Activated T-cell treated with anti-CD3 and anti-CD28 coated beads for 1 hour (primary cell): ENCODE data around the gene ZNF763.
A peak's percentile ranks its signal among the peaks of the same experiment; 100 is the strongest.
"Not testable (repeated sequence)": the region's sequence is repeated elsewhere in the genome, so short reads cannot be mapped to it uniquely, and the experiment has no call there.

Source experiments
- DNase-seq: peaks from one replicate; pipeline ENCODE4 v3.0.0-alpha.2; 2020; ENCODE audit warnings: low read depth

The ZNF763 gene

DNA sequence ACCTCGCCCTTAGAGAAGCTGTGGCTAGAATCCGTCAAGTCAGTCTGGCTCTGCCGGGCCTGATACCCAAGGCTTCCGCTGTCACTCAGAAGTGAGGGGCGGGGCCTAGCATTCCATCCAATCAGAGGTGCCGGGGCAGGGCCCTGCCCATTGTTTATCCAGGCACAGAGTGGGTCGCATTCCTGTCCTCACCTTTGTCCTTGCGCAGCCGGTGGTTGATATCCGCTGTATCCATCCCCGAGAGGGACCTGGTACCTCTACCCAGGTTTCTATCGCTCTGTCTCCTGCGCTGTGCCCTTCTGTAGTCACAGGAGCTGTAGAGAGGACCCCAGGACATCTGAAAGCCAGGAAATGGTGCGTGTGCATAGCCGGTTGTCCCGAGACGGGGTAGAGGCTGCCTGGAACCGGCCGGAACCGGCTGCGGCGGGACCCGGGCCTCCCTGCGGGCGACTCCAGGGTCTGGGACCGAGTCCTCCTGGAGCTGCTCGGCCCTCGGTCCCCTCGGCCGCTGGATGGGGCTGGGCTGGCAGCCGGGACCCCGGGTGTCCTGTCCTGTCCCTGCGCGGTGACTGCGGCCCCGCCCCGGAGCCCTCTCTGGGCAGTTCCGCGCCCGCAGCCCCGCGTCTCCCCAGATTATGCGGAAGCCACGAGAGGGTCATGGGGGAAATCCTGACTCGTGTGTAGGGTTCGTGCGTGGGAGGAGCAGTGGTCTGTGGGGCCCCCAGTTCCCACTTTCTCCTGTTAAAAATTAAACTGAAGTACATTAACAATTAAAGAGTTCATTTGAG, at the start of gene ZNF763:
ZNF763 (plus strand) TSS at position 183 of the 788 bp plus-strand sequence; CDS start at position 352, 169 bp downstream.
- DNase-seq, result peak; percentile 85

DNA sequence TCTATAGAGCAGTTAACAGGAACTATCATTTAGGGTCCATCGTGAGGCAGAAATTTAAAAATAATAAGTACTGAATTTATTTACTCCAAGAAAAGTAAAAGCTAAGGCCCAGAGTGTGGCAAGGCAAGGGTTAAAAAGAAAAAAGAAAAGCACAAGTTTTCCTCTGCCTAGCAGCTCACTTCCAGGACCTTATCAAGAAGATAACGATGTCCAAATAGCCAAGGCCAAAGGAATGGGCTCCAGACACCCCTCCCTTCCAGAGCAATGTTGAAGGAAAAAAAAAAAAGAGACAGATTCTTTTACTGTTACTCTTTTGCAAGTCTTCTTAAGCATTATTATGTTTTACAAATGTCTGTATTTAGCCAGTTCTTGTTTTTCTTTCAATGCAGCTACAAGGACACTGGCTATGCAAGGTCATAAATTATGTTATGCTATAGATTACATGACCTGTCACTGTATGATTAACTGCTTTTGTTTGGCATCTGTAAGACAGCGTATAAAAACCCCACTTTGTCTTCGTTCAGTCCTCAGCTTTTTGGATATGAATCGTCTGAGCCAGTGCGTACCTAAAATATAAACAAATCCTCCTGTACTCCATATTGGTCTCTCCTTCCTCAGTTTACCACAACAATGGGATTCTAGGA, 42.9 kb upstream of the ZNF763 start:
- DNase-seq, result no peak

DNA sequence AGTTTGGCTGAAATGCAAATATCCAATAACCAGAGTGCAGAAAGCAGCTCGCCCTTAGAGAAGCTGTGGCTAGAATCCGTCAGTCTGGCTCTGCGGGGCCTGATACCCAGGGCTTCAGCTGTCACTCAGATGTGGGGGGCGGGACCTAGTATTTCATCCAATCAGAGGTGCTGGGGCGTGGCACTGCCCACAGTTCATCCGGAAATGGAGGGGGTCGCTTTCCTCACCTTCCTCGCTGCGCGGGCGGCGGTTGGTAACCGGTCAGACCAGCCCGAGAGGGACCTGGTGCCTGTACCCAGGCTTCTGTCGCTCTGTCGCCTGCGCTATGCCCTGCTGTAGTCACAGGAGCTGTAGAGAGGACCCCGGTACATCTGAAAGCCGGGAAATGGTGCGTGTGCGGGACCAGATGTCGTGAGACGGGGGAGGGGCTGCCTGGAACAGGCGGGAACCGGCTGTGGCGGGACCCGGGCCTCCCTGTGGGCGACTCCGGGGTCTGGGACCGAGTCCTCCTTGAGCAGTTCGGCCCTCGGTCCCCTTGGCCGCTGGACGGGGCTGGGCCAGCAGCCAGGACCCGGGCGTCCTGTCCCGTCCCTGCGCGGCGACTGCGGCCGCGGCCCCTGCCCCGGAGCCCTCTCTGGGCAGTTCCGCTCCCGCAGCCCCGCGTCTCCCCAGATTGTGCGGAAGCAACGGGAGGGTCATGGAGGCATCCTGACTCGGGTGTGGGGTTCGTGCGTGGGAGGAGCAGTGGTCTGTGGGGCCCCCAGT, 39.8 kb upstream of the ZNF763 start, which contains the start of gene ZNF700:
ZNF700 (plus strand) TSS at position 222 of the 765 bp plus-strand sequence; CDS start at position 326, 104 bp downstream.
- peak; percentile 87 for DNase-seq

DNA sequence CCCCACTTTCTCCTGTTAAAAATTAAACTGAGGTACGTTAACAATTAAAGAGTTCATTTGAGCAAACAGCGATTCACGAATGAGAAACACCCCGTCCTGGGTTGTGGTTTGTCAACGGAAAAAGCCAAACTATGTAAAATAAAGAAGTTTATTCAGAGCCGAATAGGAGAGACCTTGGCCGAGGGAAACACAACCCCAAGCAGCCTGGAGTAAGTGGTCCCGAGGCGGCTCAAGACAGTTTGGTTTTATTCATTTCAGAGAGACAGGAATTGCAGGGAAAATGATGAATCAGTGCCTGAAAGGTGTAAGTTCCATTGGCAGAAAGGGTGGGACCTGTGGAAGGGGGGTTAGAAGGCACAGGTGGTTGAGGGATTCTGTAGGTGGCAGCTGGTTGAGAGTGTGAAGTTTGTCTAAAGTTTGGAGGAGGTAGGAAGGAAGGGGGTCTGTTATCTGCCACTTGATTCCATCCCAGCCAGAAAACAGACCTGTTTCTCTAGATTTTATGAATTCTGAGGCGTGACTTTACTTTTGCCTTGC, 39.1 kb upstream of the ZNF763 start:
- DNase-seq, result not testable (repeated sequence)

DNA sequence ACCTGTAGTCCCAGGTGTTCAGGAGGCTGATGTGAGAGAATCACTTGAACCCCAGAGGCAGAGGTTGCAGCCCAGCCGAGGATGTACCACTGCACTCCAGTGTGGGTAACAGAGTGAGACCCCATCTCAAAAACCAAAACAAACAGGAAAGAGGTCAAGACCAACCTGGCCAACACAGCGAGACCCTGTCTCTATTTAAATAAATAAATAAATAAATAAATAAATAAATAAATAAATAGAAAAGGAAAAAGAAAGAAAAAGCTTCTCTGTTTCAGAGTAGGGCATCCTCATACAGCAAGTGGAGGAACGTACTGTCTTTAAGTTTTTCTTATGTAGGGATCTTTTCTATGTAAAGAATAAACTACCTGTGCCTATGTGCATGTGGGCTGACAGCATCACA, 37.6 kb upstream of the ZNF763 start:
- DNase-seq, result no peak

DNA sequence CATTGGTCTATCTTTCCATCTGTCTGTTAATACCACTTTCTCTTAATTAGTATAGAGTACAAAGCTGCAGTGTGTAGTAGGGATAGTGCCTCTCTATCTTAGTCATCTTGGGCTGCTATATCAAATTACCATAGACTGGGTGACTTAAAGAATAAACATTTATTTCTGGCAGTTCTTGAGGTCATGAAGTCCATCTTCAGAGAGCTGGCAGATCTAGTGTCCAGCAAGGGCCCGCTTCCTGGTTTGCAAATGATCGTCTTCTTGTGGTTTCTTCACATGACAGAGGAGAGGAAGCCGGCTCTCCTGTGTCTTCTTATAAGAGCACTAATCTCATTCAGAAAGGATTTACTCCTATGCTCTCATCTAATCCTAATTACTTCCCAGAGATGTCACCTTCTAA, 33.8 kb upstream of the ZNF763 start:
- no peak for DNase-seq

DNA sequence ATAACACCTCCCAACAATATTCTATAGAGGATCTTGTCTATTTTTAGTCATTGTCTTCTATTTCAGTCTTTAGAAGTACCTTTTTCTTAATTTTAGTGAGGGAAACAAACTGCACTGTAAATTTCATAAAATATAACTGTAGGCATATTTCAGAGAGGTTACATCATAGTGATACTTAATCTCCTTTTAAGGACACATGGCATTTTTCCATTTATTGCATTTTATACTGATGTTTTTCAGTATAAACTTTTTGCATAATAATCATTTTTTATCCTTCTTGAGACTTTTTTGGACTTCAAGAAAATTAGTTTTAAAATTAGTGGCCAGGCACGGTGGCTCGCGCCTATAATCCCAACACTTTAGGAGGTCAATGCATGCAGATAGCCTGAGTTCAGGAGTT, 33.3 kb upstream of the ZNF763 start:
- DNase-seq, result no peak

DNA sequence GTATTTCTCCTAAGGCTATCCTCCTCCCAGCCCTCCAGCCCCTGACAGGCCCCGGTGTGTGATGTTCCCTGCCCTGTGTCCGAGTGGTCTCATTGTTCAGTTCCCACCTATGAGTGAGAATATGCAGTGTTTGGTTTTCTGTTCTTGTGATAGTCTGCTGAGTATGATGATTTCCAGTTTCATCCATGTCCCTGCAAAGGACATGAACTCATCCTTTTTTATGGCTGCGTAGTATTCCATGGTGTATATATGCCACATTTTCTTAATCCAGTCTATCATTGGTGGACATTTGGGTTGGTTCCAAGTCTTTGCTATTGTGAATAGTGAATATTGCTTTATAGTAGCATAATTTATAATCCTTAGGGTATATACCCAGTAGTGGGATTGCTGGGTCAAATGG, 29.0 kb upstream of the ZNF763 start:
- not testable (repeated sequence) for DNase-seq

DNA sequence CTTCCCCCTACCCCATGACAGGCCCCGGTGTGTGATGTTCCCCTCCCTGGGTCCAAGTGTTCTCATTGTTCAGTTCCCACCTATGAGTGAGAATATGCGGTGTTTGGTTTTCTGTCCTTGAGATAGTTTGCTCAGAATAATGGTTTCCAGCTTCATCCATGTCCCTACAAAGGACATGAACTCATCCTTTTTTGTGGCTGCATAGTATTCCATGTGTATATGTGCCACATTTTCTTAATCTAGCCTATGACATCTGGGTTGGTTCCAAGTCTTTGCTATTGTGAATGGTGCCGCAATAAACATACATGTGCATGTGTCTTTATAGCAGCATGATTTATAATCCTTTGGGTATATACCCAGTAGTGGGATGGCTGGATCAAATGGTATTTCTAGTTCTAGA, 26.5 kb upstream of the ZNF763 start:
- DNase-seq, result not testable (repeated sequence)

DNA sequence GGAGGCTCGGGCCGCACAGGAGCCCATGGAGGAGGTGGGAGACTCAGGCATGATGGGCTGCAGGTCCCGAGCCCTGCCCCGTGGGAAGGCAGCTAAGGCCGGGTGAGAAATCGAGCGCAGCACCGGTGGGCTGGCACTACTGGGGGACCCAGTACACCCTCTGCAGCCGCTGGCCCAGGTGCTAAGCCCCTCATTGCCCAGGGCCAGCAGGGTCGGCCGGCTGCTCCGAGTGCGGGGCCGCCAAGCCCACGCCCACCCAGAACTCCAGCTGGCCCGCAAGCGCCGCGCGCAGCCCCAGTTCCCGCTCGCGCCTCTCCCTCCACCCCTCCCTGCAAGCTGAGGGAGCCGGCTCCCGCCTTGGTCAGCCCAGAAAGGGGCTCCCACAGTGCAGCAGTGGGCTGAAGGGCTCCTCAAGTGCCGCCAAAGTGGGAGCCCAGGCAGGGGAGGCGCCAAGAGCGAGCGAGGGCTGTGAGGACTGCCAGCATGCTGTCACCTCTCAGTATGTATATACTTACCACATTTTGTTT, 23.4 kb upstream of the ZNF763 start:
- DNase-seq, result not testable (repeated sequence)

DNA sequence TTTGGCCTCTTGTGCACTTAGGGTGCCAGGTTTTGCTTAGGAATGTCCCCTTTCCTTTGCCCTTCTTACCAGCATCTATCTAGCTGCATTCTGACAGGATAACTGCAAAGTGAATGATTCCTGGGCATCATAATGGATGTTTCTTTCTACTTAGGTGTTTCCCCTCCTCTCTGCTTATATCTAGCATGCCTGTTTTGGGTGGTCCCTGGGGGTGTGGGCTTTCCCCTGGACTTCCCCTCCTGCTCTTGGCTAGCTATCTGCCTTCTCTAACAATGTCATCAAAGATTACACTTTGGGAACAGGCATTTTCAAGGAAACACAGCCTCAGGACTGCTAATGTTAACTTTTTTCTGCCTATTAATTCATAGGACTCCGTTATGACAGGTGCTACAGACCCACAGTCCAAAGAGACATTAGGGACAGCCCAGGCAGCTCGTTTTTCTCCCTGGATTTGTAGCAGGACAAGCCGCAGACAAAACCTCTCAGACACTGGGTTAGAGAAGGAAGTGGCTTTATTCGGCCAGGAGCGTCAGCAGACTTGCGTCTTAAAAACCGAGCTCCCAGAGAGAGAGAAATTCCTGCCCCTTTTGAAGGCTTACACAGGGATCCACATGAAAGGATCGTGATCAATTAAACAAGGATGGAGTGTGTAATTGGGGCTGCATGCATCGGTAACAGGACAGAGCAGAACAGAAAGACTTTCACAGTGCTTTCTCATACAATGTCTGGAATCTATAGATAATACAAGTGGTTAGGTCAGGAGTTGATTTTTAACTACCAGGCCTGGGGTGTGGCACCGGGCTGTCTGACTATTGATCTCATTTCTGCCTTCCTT, 22.6 kb upstream of the ZNF763 start:
- DNase-seq, result no peak

DNA sequence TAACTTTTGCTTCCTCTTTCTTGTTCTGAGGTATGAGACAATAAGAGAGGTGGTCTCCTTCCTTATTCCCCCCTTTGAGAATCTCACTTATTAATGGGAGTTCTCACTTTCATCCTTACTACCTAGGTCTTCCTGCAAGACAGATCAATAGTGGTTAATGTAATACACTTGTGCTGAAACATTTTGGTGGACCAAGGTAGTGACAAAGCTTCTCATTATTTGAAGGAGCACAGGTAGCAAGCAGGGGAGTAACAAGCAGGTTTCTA, 22.1 kb upstream of the ZNF763 start:
- DNase-seq, result no peak

DNA sequence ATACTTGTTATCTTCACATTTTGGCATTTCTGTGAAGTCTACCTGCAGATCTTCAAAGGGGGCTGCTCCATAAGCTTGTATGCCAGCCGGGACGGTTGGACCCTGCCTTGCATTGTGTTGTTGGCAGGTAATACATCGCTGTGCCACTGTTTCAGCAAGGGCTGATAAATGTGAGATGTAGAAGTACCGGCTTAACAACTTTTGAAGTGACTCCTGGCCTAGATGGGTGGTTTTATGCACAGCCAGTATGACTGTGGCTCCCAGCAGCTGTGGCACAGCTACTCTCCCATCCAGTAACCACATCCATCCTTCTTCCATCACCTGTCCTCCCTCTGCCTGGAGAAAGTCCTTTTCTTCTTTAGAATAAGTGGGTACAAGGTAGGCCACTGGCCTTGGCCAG, 20.2 kb upstream of the ZNF763 start:
- DNase-seq, result no peak

DNA sequence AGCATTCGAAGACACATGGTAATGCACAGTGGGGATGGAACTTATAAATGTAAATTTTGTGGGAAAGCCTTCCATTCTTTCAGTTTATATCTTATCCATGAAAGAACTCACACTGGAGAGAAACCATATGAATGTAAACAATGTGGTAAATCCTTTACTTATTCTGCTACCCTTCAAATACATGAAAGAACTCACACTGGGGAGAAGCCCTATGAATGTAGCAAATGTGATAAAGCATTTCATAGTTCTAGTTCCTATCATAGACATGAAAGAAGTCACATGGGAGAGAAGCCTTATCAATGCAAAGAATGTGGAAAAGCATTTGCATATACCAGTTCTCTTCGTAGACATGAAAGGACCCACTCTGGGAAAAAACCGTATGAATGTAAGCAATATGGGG, 16.2 kb upstream of the ZNF763 start:
- no peak for DNase-seq

DNA sequence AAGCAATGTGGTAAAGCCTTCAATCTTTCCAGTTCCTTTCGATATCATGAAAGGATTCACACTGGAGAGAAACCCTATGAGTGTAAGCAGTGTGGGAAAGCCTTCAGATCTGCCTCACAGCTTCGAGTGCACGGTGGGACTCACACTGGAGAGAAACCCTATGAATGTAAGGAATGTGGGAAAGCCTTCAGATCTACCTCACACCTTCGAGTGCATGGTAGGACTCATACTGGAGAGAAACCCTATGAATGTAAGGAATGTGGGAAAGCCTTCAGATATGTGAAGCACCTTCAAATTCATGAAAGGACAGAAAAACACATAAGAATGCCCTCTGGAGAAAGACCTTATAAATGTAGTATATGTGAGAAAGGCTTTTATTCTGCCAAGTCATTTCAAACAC, 15.6 kb upstream of the ZNF763 start:
- DNase-seq, result no peak

DNA sequence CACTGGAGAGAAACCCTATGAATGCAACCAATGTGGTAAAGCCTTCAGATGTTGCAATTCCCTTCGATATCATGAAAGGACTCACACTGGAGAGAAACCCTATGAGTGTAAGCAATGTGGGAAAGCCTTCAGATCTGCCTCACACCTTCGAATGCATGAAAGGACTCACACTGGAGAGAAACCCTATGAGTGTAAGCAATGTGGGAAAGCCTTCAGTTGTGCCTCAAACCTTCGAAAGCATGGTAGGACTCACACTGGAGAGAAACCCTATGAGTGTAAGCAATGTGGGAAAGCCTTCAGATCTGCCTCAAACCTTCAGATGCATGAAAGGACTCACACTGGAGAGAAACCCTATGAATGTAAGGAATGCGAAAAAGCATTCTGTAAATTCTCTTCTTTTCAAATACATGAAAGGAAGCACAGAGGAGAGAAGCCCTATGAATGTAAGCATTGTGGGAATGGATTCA, 15.2 kb upstream of the ZNF763 start:
- not testable (repeated sequence) for DNase-seq

DNA sequence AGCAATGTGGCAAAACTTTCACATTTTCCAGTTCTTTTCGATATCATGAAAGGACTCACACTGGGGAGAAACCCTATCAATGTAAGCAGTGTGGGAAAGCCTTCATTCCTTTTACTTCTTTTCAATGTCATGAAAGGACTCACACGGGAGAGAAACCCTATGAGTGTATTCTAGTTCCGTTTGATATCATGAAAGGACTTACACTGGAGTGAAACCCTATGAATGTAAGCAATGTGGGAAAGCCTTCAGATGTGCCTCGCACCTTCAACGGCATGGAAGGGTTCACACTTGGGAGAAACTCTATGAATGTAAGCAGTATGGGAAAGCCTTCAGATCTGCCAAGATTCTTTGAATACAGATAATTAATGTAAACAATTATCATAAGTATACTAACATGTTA, 14.5 kb upstream of the ZNF763 start:
- no peak for DNase-seq

DNA sequence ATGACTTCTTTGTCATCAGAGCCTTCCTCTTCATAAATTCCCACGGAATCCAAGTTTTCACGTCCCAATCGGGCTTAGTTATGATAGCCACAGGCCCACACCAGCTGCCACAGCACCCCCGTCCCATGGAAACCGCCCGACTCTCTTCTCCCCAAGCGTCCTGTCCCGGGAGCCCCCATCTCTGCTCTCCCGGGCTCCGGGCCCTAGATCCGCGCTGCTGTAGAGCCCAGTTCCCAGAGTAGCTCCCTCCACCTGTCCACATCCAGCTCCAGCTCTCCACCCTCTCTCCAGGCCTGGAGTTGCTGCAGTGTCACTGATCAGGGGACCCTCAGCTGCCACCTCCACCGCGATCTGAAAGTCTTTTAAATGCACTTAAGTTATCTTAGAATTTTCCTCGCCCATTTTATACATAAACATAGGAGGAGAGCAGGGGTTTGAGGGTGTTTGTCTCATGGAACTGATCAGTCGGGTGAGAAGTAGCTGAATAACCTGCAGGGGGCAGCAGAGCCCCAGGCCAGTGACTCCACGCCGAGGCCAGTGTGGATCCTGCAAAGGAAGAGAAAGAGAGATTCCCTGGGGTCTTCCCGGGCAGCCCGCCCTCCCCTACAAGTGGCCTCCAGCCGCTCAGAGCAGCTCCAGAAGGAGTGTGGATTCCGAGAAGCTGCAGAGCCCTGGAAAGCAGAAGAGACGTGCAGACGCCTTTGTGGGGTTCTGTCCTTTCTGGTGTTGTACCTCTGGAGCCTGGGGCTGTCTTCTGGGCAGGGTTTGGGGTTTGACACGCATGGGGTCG, 1.1 kb upstream of the ZNF763 start:
- peak; percentile 73 for DNase-seq

DNA sequence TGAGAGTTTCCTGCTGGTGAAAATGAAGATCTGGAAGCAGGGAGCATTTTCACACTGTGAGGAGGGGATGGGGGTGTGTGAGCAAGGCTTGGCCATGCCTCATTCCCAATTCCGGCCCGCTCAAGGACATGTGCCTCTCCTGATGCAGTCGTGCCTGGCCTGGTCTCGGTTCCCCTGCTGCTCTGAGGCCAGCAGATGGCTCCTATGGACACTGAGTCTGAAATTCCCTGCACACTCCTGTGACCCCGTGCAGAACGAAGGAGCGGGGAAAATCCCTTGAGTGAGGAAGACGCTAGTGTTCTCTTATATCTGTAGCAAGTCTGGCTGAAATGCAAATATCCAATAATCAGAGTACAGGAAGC, 363 bp upstream of the ZNF763 start:
- DNase-seq, result no peak

DNA sequence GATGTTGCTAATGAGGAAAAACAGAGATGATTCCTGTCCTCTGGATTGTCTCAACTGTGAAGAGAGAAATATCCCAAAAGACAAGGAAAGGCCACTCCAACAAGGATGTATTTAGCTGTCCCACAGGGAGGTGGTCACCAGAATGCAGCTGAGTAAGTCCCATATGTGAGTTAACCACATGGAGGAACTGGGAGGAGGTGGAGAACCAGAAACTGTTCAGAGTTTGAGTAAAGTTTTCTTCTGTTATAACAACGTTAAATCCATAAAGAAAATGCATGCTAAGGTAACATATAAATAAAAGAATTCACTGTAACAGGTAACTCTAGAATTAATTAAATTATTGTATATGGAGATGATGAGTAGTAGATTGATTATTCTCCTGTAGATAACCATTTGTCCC, 5.3 kb downstream of the ZNF763 start:
- DNase-seq, result no peak

DNA sequence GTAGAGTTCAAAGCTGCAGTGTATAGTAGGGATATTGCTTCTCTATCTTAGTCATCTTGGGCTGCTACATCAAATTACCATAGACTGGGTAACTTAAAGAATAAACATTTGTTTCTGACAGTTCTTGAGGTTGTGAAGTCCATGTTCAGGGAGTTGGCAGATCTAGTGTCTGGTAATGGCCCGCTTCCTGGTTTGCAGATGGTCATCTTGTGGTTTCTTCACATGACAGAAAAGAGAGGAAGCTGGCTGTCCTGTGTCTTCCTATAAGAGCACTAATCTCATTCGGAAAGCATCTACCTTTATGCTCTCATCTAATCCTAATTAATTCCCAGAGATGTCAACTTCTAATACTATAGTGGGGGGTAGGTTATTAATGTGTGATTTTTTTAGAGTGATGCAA, 6.2 kb downstream of the ZNF763 start:
- DNase-seq, result no peak
